ENCODE data around the gene IL13.
"Not testable (repeated sequence)": the region's sequence is repeated elsewhere in the genome, so short reads cannot be mapped to it uniquely, and the experiment has no call there.

Gene IL13

GRCh38 chr5:132691755-132692631, 34.0 kb downstream of the IL13 start:
- not testable (repeated sequence) for DNase-seq

GRCh38 chr5:132692632-132692967, 34.6 kb downstream of the IL13 start:
- DNase-seq = no peak

- no peak for DNase-seq
Measured at GRCh38 chr5:132695956-132696355, 38.0 kb downstream of the IL13 start.

GRCh38 chr5:132704875-132705274, 46.9 kb downstream of the IL13 start:
- no peak for DNase-seq

GRCh38 chr5:132708645-132709044, 50.7 kb downstream of the IL13 start:
- DNase-seq = no peak

Data from suppressor macrophage treated with lipopolysaccharide for 4 hours (primary cell).